Fibroblast of lung (primary cell): ENCODE results near the gene LRRC8E. TPM values are rescaled to one million over a fixed set of nuclear protein-coding genes. Genes with fewer than 3 reads are reported as not detected.
A peak's percentile ranks its signal among the peaks of the same experiment; 100 is the strongest.
"Not testable (repeated sequence)": the region's sequence is repeated elsewhere in the genome, so short reads cannot be mapped to it uniquely, and the experiment has no call there.

Source experiments
- DNase-seq, 2 donors: peaks; one replicate each; pipeline versions ENCODE4 v3.0.0 to v3.0.0-alpha.2; 2010; ENCODE audit warnings: low read depth in 2 of 2
- H2AFZ ChIP-seq: 2 replicates; pipeline ENCODE4 v1.5.1; 2012; ENCODE audit warnings: low read length, control low read depth, inconsistent platforms
- H3K27ac ChIP-seq: 2 replicates; pipeline ENCODE4 v1.5.1; 2011; ENCODE audit warnings: low read length, control low read depth; ENCODE audit not compliant: insufficient read depth
- H3K27me3 ChIP-seq: 2 replicates; pipeline ENCODE4 v1.5.1; 2011; ENCODE audit warnings: mild to moderate bottlenecking, low read length; ENCODE audit not compliant: control insufficient read depth, insufficient read depth
- H3K36me3 ChIP-seq: 2 replicates; pipeline ENCODE4 v1.5.1; 2011; ENCODE audit warnings: low read length; ENCODE audit not compliant: control insufficient read depth, insufficient read depth
- H3K4me1 ChIP-seq: 2 replicates; pipeline ENCODE4 v1.5.1; 2011; ENCODE audit warnings: low read length; ENCODE audit not compliant: control insufficient read depth, insufficient read depth; ENCODE audit errors: extremely low read depth
- H3K4me2 ChIP-seq: 2 replicates; pipeline ENCODE4 v1.5.1; 2011; ENCODE audit warnings: low read length, control low read depth; ENCODE audit not compliant: insufficient read depth; ENCODE audit errors: extremely low read depth
- H3K4me3 ChIP-seq, 4 experiments: fragments of 200-600 bp in 1 of 4; sonication (generic) in 1 of 4; replicated peaks in 1 of 4; 2 replicates each; pipeline ENCODE4 v1.5.1; 2011 to 2016; ENCODE audit warnings: low read length in 4 of 4, low read depth in 3 of 4, mild to moderate bottlenecking in 3 of 4, control low read depth in 2 of 4, inconsistent platforms in 1 of 4, mixed read lengths in 1 of 4; ENCODE audit not compliant: insufficient read depth in 1 of 4; ENCODE audit errors: control extremely low read depth in 1 of 4
- H3K79me2 ChIP-seq: 2 replicates; pipeline ENCODE4 v1.5.1; 2012; ENCODE audit warnings: mild to moderate bottlenecking, low read length, inconsistent platforms; ENCODE audit not compliant: control insufficient read depth, insufficient read depth
- H3K9ac ChIP-seq: 2 replicates; pipeline ENCODE4 v1.5.1; 2011; ENCODE audit warnings: mild to moderate bottlenecking, low read length, control low read depth; ENCODE audit not compliant: insufficient read depth
- H3K9me3 ChIP-seq: 2 replicates; pipeline ENCODE4 v1.5.1; 2012; ENCODE audit warnings: low read depth, low read length; ENCODE audit not compliant: control insufficient read depth, insufficient read depth
- H4K20me1 ChIP-seq: 2 replicates; pipeline ENCODE4 v1.5.1; 2011; ENCODE audit warnings: low read length; ENCODE audit not compliant: control insufficient read depth, insufficient read depth; ENCODE audit errors: extremely low read depth
- EZH2 ChIP-seq: IDR thresholded peaks from 2 replicates; pipeline ENCODE4 v1.5.1; 2012; ENCODE audit warnings: low read length, control low read depth, mild to moderate bottlenecking; ENCODE audit errors: missing control alignments
- polyA plus RNA-seq, 2 donors: library from polyadenylated mRNA; depleted of rRNA in 1 of 2; stranded (reverse) in 1 of 2; unstranded in 1 of 2; fragments of >200 nt; gene quantifications; 2 replicates each; pipeline ENCODE4 v1.2.1, GENCODE V29; 2011 to 2012; ENCODE audit warnings: missing spikeins in 1 of 2
- total RNA-seq: library from RNA; depleted of rRNA; stranded (reverse); fragments of >200 nt; gene quantifications from 2 replicates; pipeline ENCODE4 v1.2.1, GENCODE V29; 2014
- TF ChIP-seq, protein P1 (sequence below), 2 donors: IDR thresholded peaks in 1 of 2; conservative IDR thresholded peaks in 1 of 2; 1 replicate in 1 of 2; 2 replicates in 1 of 2; pipeline ENCODE4 v1.5.1; 2011 to 2012; ENCODE audit warnings: low read length in 2 of 2, control low read depth in 1 of 2, inconsistent platforms in 1 of 2, low read depth in 1 of 2, mild to moderate bottlenecking in 1 of 2

The LRRC8E gene
- total and polyA plus RNA-seq, 2 donors (not counting 1 experiment from before 2014, with no cell fraction given): 3.0 to 3.7 TPM

DNA sequence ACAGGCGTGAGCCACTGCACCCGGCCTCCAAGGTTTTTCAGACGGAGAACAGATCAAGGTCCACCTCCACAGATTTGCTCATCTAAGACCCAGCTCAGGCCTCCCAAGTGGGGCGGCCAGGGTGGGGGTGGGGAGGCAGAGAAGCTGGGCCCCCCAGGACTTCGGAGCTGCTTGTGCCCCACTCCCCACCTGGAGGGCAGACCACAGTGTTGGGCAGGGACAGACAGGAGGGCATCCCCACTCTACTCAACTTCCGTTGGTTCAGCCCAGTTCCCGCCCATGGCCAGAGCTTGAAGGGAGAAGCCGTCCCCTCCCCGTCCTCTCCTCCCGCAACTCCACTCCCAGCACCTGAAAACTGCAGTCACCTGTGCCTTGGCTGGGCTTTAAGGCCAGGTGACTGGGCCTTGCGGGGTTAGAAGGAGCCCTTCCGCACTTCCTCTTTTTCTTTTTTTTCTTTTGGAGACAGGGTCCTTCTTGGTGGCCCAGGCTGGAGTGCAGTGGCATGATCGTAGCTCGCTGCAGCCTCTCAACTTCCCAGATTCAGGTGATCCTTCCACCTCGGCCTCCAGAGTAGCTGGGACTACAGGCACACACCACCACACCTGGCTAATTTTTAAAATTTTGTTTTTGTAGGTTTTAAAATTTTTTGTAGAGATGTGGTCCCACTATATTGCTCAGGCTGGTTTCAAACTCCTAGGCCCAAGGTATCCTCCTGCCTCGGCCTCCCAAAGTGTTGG lies 734 bp upstream of the LRRC8E start:
- Histone ChIP-seq H3K4me3 (no peak overlapping the region), H3K4me2 (peak overlapping the region; percentile 87), H3K36me3 (no peaks in the 10 kb centered on the region), H3K9ac (no peak overlapping the region), H3K27me3 (no peaks in the 10 kb centered on the region), H2AFZ (no peak overlapping the region), H4K20me1 (no peaks in the 10 kb centered on the region), H3K27ac (no peak overlapping the region), H3K4me1 (no peaks in the 10 kb centered on the region), H3K9me3 (no peaks in the 10 kb centered on the region), H3K79me2 (no peaks in the 10 kb centered on the region)
- no peak for DNase-seq
- TF ChIP-seq, protein P1, sequence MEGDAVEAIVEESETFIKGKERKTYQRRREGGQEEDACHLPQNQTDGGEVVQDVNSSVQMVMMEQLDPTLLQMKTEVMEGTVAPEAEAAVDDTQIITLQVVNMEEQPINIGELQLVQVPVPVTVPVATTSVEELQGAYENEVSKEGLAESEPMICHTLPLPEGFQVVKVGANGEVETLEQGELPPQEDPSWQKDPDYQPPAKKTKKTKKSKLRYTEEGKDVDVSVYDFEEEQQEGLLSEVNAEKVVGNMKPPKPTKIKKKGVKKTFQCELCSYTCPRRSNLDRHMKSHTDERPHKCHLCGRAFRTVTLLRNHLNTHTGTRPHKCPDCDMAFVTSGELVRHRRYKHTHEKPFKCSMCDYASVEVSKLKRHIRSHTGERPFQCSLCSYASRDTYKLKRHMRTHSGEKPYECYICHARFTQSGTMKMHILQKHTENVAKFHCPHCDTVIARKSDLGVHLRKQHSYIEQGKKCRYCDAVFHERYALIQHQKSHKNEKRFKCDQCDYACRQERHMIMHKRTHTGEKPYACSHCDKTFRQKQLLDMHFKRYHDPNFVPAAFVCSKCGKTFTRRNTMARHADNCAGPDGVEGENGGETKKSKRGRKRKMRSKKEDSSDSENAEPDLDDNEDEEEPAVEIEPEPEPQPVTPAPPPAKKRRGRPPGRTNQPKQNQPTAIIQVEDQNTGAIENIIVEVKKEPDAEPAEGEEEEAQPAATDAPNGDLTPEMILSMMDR (conservative IDR thresholded peaks at IDR 0.05 in 1 of 2, IDR thresholded peaks at IDR 0.05 in 1 of 2; ENCODE audit: low read depth in 1 of 2, low read length in 2 of 2): no peak

DNA sequence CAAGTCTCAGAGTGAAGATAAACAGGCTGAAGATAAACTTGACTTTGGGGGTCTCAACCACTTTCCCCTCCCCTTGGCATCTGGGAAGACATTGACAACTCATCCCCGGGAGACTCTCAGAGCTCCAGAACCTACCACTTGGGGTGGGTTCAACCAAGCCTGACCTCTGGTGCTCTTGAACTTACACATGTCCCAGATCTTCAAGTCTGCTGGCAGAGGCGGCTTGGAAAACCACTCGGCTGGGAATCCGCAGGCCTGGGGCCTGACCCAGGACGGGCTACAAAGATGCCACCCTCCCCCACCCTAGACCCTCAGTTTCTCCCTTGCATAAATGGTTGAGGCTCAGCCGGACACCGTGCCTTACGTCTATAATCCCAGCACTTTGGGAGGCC lies 512 bp downstream of the LRRC8E start:
- H4K20me1 ChIP-seq: no peaks in the 10 kb centered on the region
- peak overlapping the region; percentile 51 for H3K27ac ChIP-seq
- H3K4me3 ChIP-seq: peak overlapping the region; percentile 44 to 79 (median 56)
- no peaks in the 10 kb centered on the region for H3K4me1 ChIP-seq
- no peaks in the 10 kb centered on the region for H3K79me2 ChIP-seq
- DNase-seq: no peak
- peak overlapping the region; percentile 87 for H3K4me2 ChIP-seq
- H3K27me3 ChIP-seq: no peaks in the 10 kb centered on the region
- H3K9me3 ChIP-seq: no peaks in the 10 kb centered on the region
- H2AFZ ChIP-seq: peak overlapping the region; percentile 65
- peak overlapping the region; percentile 80 for H3K9ac ChIP-seq
- no peaks in the 10 kb centered on the region for H3K36me3 ChIP-seq
- TF ChIP-seq, protein P1 (conservative IDR thresholded peaks at IDR 0.05 in 1 of 2, IDR thresholded peaks at IDR 0.05 in 1 of 2; ENCODE audit: low read depth in 1 of 2, low read length in 2 of 2): no peak
- no peak for TF ChIP-seq EZH2

- DNase-seq: peak; percentile 48 to 69
- not testable (repeated sequence) for H3K27ac ChIP-seq, H2AFZ ChIP-seq, H3K27me3 ChIP-seq, H3K4me1 ChIP-seq, H3K36me3 ChIP-seq, H3K4me3 ChIP-seq, H3K9ac ChIP-seq, H3K9me3 ChIP-seq, H3K4me2 ChIP-seq, H3K79me2 ChIP-seq, H4K20me1 ChIP-seq
These were observed 5.2 kb downstream of the LRRC8E start for GRCh38 chr19:7893362-7894101.
